HAP-1 (cell line): ENCODE data around the gene STRBP.

Experiments
- DNase-seq, 2 experiments: peaks; one replicate each; pipeline ENCODE4 v3.0.0-alpha.2; 2016 to 2020; ENCODE audit warnings: low spot score in 2 of 2
- H3K27me3 ChIP-seq: fragments of 250-450 bp; sonication (Bioruptor Pico); 2 replicates; pipeline ENCODE4 v1.5.1; 2020; ENCODE audit warnings: low read depth, mild to moderate bottlenecking, moderate library complexity
- H3K36me3 ChIP-seq: fragments of 250-450 bp; sonication (Bioruptor Pico); replicated peaks from 2 replicates; pipeline ENCODE4 v1.5.1; 2020; ENCODE audit warnings: mild to moderate bottlenecking
- H3K4me1 ChIP-seq: fragments of 250-450 bp; sonication (Bioruptor Pico); 2 replicates; pipeline ENCODE4 v1.5.1; 2020; ENCODE audit warnings: mild to moderate bottlenecking
- H3K4me3 ChIP-seq: fragments of 250-450 bp; sonication (Bioruptor Pico); 2 replicates; pipeline ENCODE4 v1.5.1; 2020; ENCODE audit warnings: mild to moderate bottlenecking, moderate library complexity
- H3K9me3 ChIP-seq: fragments of 250-450 bp; sonication (Bioruptor Pico); 2 replicates; pipeline ENCODE4 v1.5.1; 2020; ENCODE audit warnings: mild to moderate bottlenecking, moderate library complexity
- in situ Hi-C: fragments of 300-500 bp; cut with MboI; formaldehyde crosslinking; loops from 3 replicates; pipeline ENCODE4 v1.14.3; 2020; ENCODE audit warnings: low sequenced_read_pairs, inconsistent platforms, mixed read lengths

The STRBP gene

DNA sequence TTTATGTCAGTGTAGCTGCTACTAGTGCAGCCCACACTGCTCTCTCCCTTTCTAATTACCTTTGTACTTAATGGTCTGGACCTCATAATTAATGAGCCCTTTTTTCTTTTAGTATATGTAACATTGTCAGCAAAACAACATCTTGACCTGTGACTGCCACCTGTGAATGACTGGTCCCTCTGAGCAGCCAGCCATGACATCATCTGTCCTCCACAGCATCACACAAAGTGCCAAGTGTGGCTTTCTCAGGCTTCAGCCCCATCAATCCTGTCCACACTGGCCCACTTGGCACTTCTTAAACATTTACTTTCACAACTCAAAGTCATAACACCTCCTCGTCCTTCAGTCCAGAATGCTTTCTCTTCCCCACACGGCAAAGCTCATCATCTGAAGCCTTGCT is 130.2 kb downstream of the STRBP start:
- Histone ChIP-seq H3K4me3 (no peak overlapping the region), H3K4me1 (no peaks in the 10 kb centered on the region), H3K36me3 (no peaks in the 10 kb centered on the region), H3K27me3 (no peaks in the 10 kb centered on the region), H3K9me3 (no peaks in the 10 kb centered on the region)
- no peak for DNase-seq
- in situ Hi-C loops: no loop called here

DNA sequence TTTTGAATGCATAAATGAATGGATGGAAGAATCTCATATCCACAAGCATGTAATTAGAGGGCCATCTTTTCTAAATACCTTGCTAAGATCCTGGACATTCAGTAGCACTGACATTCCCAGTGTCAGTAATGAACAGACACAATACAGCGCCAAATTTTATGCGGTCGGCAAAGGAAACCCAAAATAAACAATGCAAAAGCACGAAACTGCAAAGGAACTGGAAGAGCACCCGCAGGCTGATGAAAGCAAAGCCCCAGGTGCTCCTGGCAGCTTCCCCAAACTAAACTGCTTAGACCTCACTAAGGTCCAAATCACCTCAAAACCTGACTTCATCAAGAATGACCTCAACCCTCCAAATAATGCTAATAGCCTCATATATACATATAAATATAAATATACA is 133.0 kb downstream of the STRBP start:
- Histone ChIP-seq H3K27me3 (no peaks in the 10 kb centered on the region), H3K4me3 (no peak overlapping the region), H3K9me3 (no peaks in the 10 kb centered on the region), H3K4me1 (no peaks in the 10 kb centered on the region), H3K36me3 (no peaks in the 10 kb centered on the region)
- DNase-seq: no peak
- in situ Hi-C loops: no loop called here

DNA sequence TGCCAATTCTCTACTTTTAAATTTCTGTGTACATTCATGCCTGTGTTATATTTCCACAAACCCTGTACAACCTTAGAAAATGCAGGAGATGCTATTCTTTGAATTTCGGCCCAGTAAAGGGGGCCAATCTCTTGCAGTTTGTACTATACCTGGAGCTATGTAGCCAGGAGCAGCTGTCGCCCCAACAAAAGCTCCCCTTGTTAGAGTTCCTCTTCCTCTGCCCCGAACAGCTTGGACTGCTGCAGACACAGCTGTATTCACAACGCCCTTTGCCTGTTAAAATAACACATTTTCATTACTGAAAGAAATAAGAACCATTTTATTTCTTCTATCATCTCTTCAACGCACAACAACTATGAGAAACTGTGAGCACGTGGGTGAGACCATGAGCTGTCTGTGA is 135.7 kb downstream of the STRBP start:
- Histone ChIP-seq H3K27me3 (no peaks in the 10 kb centered on the region), H3K9me3 (no peaks in the 10 kb centered on the region), H3K36me3 (no peaks in the 10 kb centered on the region), H3K4me1 (no peaks in the 10 kb centered on the region), H3K4me3 (no peak overlapping the region)
- DNase-seq: no peak
- in situ Hi-C loops: no loop called here

DNA sequence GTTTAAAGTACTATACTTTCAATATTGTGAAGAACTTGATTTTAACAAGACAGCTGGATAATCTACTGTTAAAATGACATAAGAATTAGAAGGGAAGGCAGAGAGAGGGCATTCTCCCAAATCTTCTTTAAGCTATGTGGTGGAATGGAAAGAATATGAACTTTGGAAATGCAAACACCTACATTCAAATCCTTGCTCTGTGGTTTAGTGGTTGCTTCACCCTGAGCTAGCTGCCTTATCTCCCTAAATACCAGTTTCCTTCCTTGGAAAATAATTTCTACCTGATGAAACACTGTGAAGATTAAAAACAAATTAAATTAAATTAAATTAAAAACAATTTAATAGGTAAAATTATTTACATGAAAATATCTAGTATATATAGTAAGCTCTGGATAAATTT is 136.4 kb downstream of the STRBP start:
- Histone ChIP-seq H3K4me3 (no peak overlapping the region), H3K4me1 (no peaks in the 10 kb centered on the region), H3K9me3 (no peaks in the 10 kb centered on the region), H3K27me3 (no peaks in the 10 kb centered on the region), H3K36me3 (no peaks in the 10 kb centered on the region)
- no peak for DNase-seq
- in situ Hi-C loops: no loop called here

DNA sequence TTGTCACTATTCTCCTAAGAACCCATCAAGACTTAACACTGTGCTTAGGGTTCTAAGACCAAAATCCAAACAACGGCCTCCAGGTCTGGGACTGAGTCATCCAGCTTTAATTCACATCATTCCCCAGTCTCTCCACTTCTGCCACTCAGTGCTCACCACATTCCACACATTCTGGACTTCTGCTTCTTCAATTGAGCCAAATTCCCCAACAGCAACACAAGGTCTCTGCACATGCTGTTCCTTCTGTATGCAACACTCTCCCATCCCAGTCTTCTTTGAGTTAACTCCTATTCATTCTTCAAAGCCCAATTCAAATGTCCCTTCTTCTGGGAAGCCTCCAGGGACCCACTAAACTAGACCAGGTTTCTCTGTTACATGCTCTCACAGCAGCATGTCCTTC is 137.1 kb downstream of the STRBP start:
- Histone ChIP-seq H3K9me3 (no peaks in the 10 kb centered on the region), H3K4me1 (no peaks in the 10 kb centered on the region), H3K36me3 (no peaks in the 10 kb centered on the region), H3K27me3 (no peaks in the 10 kb centered on the region), H3K4me3 (no peak overlapping the region)
- in situ Hi-C loops: no loop called here
- no peak for DNase-seq

DNA sequence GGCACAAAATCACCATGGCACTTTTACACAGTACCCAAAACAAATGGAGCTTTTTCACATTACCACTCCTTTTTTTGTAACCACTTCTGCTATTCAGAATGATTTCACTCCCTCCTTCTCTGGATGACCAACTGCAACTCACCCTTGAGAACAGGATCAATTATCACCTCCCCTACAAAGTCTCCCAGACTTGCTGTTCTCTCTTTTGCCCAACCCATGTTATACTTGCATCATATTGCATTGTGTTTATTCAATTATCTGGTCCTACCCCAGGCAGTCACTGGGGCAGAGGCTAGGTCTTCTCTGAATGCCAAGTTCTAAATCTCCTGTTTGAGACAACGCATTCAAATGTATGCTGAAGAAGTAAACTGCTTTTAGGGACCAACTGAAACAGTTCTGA is 139.0 kb downstream of the STRBP start:
- H3K9me3 ChIP-seq: no peaks in the 10 kb centered on the region
- DNase-seq: no peak
- H3K36me3 ChIP-seq: no peaks in the 10 kb centered on the region
- H3K4me3 ChIP-seq: no peak overlapping the region
- in situ Hi-C loops: no loop called here
- no peaks in the 10 kb centered on the region for H3K27me3 ChIP-seq
- H3K4me1 ChIP-seq: peaks cover 12% of the 10 kb centered on the region

DNA sequence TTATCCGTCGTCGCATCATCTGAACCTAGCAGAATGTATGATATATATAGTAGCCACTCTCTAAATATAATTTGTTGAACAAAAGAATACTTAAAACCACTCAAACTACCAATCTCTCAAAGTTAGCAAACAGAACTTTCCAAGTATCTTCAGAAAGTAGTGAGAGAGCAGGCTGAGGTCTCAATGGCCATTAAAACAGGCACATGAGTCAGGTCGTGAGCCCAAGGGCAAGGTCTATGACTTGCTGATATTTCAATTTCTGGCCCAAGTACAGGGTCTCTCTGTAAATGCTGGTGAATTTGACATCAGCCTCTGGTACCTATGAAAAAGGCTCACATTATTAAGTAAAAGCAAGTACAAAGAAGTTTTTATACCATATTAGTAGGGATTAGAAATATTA is 139.8 kb downstream of the STRBP start:
- H3K9me3 ChIP-seq: no peaks in the 10 kb centered on the region
- in situ Hi-C loops: no loop called here
- no peak for DNase-seq
- no peaks in the 10 kb centered on the region for H3K36me3 ChIP-seq
- H3K4me1 ChIP-seq: peaks cover 16% of the 10 kb centered on the region
- H3K27me3 ChIP-seq: no peaks in the 10 kb centered on the region
- no peak overlapping the region for H3K4me3 ChIP-seq

DNA sequence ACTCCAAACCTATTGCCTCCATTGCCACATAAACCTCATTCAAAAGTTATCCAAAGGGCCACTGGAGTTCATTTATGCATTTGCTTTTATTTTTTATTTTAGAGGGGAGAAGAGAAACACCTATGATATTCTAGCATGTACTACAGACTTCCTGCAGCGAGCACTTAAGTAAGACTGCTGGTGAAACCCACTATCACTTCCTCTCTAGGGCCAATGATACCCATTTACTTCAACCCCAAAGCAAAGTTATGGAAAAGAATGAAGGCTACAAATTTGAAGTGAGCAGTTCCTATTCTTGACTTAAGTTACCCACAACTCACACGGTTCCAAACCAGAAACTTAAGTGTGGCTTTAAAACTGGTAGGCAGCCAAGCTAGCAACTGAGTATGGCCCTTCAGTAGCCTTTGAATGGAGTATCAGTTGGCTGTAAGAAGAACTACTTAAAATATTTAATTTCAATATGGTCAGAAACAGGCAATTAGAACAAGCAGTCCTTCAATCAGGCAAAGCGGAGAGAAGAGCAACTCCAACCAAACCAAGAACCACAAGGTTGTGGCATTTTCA is 140.8 kb downstream of the STRBP start:
- no peaks in the 10 kb centered on the region for H3K36me3 ChIP-seq
- no peaks in the 10 kb centered on the region for H3K9me3 ChIP-seq
- H3K4me1 ChIP-seq: peaks cover 16% of the 10 kb centered on the region
- DNase-seq: no peak
- no peaks in the 10 kb centered on the region for H3K27me3 ChIP-seq
- in situ Hi-C loops: no loop called here
- H3K4me3 ChIP-seq: no peak overlapping the region

DNA sequence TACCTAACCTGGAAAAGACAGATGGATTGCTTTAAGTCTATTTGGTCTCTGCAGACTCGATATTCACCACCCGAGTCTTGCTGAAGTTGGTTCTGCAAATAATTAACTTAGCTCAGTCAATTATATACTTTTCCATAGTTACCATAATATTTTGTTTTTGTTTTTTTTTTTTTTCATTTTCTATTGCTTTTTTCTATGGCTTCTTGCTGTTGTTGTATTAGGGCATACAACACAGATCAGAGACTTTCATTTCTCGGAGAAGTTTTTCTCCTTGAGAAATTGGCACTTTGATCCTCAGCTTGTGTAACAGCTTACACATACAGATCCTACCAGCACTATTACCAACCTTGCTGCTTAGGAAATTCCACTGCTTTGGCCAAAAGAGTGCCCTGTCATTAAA is 146.9 kb downstream of the STRBP start:
- no peaks in the 10 kb centered on the region for H3K36me3 ChIP-seq
- no peak overlapping the region for H3K4me3 ChIP-seq
- H3K27me3 ChIP-seq: no peaks in the 10 kb centered on the region
- in situ Hi-C loops: no loop called here
- H3K4me1 ChIP-seq: peaks cover 16% of the 10 kb centered on the region
- no peak for DNase-seq
- no peaks in the 10 kb centered on the region for H3K9me3 ChIP-seq

DNA sequence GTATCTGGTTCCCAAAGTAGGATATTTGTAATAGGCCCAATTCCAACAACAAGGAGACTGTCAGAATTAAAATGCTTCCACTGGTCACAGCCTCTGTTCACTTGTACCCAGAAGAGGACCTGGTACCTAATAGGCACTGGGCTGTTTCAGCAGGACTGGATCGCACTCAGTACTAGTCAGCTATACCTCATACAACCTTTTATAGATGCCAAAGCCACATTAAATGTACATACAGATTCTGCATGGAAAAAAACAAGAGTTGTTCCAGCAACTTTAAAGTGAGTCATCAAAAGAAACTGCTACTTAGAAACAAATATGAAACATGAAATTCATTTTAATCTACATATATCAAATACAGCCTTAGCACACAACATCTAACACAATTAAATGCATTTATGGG is 147.4 kb downstream of the STRBP start:
- H3K27me3 ChIP-seq: no peaks in the 10 kb centered on the region
- H3K36me3 ChIP-seq: no peaks in the 10 kb centered on the region
- no peaks in the 10 kb centered on the region for H3K9me3 ChIP-seq
- H3K4me3 ChIP-seq: no peak overlapping the region
- in situ Hi-C loops: no loop called here
- H3K4me1 ChIP-seq: peaks cover 16% of the 10 kb centered on the region
- no peak for DNase-seq

DNA sequence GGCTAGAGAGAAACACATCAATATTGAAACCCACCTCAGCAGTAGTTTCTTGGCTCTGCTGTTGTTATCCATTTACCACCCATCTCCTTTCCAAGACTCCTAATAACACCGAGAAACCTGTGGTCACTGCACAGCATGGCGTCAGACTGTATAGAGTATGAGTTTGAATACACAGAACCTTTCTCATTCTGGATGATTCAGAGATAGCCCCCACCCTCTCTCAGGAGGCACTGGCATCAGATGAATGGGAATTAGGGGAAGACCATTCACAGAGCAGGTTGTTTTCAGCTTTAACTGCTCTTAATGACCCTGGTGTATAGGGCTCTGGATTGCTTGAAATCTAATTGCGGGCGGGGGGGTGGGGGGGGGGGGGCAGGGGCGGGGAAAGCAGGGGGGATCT is 148.3 kb downstream of the STRBP start:
- no peak for DNase-seq
- Histone ChIP-seq H3K27me3 (no peaks in the 10 kb centered on the region), H3K4me1 (peaks cover 11% of the 10 kb centered on the region), H3K9me3 (no peaks in the 10 kb centered on the region), H3K4me3 (no peak overlapping the region), H3K36me3 (no peaks in the 10 kb centered on the region)
- in situ Hi-C loops: no loop called here

DNA sequence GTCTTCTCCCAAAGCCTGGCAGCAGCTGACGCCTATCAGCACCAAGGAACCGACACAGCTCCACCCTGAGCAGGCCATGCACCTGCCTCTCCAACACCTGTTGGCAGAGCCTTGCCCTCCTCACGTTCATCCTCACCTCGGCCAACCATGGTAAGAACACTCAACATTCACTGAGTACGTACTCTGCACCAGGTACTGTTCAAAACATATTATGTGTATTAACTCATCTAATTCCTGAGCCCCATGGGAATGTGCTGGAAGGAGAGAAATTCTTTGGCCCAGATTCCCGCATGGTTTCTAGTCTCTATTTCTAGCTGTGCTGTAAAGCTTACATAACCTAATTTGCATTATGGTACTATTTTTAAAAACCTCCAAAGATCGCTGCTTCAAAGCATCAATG is 148.8 kb downstream of the STRBP start:
- DNase-seq: no peak
- in situ Hi-C loops: no loop called here

DNA sequence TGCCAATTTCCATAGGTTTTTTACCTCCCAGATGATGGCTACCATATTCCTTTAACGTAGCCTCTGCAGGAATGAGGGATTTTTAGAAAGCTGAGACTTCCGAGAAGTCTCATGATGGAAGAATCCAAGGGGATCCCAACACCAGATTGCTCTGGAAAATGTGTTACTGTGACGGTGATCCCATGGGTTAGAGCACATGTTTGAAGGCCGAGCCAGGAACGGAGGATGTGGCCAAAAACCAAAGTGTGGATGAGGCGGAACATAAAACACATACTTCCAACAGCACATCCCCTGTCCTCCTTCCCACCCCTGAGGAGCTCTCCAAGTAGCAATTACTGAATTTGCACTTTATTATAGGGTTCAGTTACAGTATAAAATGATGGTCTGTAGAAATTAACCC is 152.3 kb downstream of the STRBP start:
- H3K9me3 ChIP-seq: no peaks in the 10 kb centered on the region
- in situ Hi-C loops: no loop called here
- H3K4me1 ChIP-seq: no peaks in the 10 kb centered on the region
- no peak overlapping the region for H3K4me3 ChIP-seq
- no peak for DNase-seq
- no peaks in the 10 kb centered on the region for H3K36me3 ChIP-seq
- H3K27me3 ChIP-seq: no peaks in the 10 kb centered on the region

More for the DNA sequence above, 148.8 kb downstream of the STRBP start:
- Histone ChIP-seq H3K4me3 (no peak overlapping the region), H3K36me3 (no peaks in the 10 kb centered on the region), H3K27me3 (no peaks in the 10 kb centered on the region), H3K9me3 (no peaks in the 10 kb centered on the region), H3K4me1 (peaks cover 6% of the 10 kb centered on the region)

DNA sequence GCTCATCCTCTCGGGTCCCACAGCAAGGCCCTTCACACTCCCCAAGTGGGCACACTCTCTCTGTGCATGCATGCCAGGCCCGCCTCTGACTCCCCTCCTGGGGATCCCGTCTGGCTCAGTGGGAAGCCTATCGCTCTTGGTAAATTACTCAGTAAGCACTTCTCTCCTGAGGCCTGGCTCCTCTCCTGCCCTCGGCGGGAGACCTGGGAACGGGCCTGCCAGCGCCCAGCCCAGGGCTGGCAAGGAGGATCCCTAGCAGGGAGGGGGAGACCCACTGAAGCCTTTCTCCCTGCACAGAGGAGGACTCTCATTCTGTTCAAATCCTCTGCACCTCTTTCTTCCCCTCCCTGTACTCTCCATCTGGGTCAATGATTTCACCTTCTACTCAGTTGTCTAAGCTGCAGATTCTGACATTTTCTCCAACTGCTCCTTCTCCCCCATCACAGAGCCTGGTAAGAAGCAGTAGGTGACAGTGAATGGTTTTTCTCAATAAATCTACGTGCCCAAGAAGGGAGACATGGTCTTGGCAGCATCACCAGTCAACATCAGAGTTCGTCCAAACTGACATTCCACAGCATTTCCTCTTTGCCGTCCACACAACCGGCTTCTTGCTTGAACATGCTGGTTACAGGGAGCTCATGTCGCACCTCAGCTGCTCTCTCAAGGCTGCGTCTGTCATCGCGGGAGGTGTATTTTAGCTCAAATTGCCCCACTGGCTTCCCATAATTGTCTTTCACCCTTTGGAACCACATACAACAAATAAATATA is 153.1 kb downstream of the STRBP start:
- no peaks in the 10 kb centered on the region for H3K27me3 ChIP-seq
- no peaks in the 10 kb centered on the region for H3K36me3 ChIP-seq
- H3K9me3 ChIP-seq: no peaks in the 10 kb centered on the region
- H3K4me1 ChIP-seq: no peaks in the 10 kb centered on the region
- in situ Hi-C loops: no loop called here
- H3K4me3 ChIP-seq: no peak overlapping the region
- no peak for DNase-seq

DNA sequence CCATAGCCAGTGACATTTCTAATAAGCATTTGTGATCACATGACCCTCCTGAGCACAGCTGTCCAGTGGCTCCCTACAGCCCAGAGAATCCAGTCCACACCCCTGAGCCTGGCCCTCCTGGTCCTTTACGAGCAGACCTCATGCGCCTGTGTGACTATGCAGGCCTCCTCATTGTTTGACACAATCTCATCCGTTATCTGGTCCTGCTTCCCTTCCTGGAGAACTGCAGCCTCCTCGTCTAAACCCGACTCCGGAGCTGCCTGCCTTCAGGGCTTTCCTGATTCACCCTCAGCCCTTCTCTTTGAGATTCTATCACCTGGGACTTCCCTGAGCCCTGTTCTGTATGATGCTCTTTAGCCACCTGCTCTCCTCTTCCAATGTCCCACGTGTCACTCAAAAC is 155.2 kb downstream of the STRBP start:
- H3K4me3 ChIP-seq: no peak overlapping the region

More for the DNA sequence above, 155.2 kb downstream of the STRBP start:
- in situ Hi-C loops: no loop called here
- Histone ChIP-seq H3K27me3 (no peaks in the 10 kb centered on the region), H3K4me1 (no peaks in the 10 kb centered on the region), H3K9me3 (no peaks in the 10 kb centered on the region), H3K36me3 (peaks cover 12% of the 10 kb centered on the region)
- DNase-seq: no peak
